DND-41 (cell line): ENCODE data around the gene C4orf33.
"Not testable (repeated sequence)": the region's sequence is repeated elsewhere in the genome, so short reads cannot be mapped to it uniquely, and the experiment has no call there.

Experiments
- ATAC-seq: fragments of 200-7000 bp; cut with Tn5 transposase; 3 replicates; pipeline ENCODE4 v1.9.1; 2021; ENCODE audit warnings: low read depth; ENCODE audit not compliant: insufficient read depth
- DNase-seq: peaks from one replicate; pipeline ENCODE4 v3.0.0-alpha.2; 2020
- H2AFZ ChIP-seq: 2 replicates; pipeline ENCODE4 v1.6.0; 2012; ENCODE audit warnings: low read depth, low read length
- H3K27ac ChIP-seq: 2 replicates; pipeline ENCODE4 v1.5.1; 2012; ENCODE audit warnings: low read length, inconsistent platforms
- H3K27me3 ChIP-seq: fragments of 200-600 bp; sonication (generic); 2 replicates; pipeline ENCODE4 v1.6.0; 2012; ENCODE audit warnings: low read length, mild to moderate bottlenecking, inconsistent platforms; ENCODE audit not compliant: insufficient read depth, poor library complexity
- H3K36me3 ChIP-seq: 2 replicates; pipeline ENCODE4 v1.5.1; 2012; ENCODE audit warnings: low read length, inconsistent platforms; ENCODE audit not compliant: insufficient read depth
- H3K4me1 ChIP-seq: 2 replicates; pipeline ENCODE4 v1.5.1; 2012; ENCODE audit warnings: mild to moderate bottlenecking, low read length; ENCODE audit not compliant: insufficient read depth
- H3K4me2 ChIP-seq: 2 replicates; pipeline ENCODE4 v1.6.0; 2012; ENCODE audit warnings: mild to moderate bottlenecking, moderate library complexity, low read length, inconsistent platforms; ENCODE audit not compliant: insufficient read depth
- H3K4me3 ChIP-seq, 2 experiments: fragments of 200-600 bp in 1 of 2; shearing (Covaris generic) in 1 of 2; 2 replicates each; pipeline ENCODE4 v1.5.1; 2012 to 2016; ENCODE audit warnings: inconsistent platforms in 2 of 2, low read length in 2 of 2, mild to moderate bottlenecking in 2 of 2, low read depth in 1 of 2, moderate library complexity in 1 of 2
- H3K79me2 ChIP-seq: 2 replicates; pipeline ENCODE4 v1.6.0; 2012; ENCODE audit warnings: low read length, inconsistent platforms; ENCODE audit not compliant: insufficient read depth
- H3K9ac ChIP-seq: 2 replicates; pipeline ENCODE4 v1.6.0; 2012; ENCODE audit warnings: low read depth, mild to moderate bottlenecking, inconsistent platforms, low read length, moderate library complexity
- H3K9me3 ChIP-seq: 2 replicates; pipeline ENCODE4 v1.5.1; 2012; ENCODE audit warnings: low read length, moderate library complexity, mild to moderate bottlenecking, inconsistent platforms; ENCODE audit not compliant: insufficient read depth, severe bottlenecking
- H4K20me1 ChIP-seq: 2 replicates; pipeline ENCODE4 v1.6.0; 2012; ENCODE audit warnings: low read length; ENCODE audit not compliant: insufficient read depth
- EZH2 ChIP-seq: IDR thresholded peaks from 3 replicates; pipeline ENCODE4 v1.6.1; 2012; ENCODE audit warnings: borderline replicate concordance, low read depth, mild to moderate bottlenecking, moderate library complexity, low read length, inconsistent platforms; ENCODE audit not compliant: severe bottlenecking
- TF ChIP-seq, protein P1 (sequence below): IDR thresholded peaks from 2 replicates; pipeline ENCODE4 v1.5.1; 2012; ENCODE audit warnings: borderline replicate concordance, low read length, moderate library complexity, mild to moderate bottlenecking; ENCODE audit not compliant: poor library complexity, severe bottlenecking; ENCODE audit errors: extremely low read depth

The C4orf33 gene

DNA sequence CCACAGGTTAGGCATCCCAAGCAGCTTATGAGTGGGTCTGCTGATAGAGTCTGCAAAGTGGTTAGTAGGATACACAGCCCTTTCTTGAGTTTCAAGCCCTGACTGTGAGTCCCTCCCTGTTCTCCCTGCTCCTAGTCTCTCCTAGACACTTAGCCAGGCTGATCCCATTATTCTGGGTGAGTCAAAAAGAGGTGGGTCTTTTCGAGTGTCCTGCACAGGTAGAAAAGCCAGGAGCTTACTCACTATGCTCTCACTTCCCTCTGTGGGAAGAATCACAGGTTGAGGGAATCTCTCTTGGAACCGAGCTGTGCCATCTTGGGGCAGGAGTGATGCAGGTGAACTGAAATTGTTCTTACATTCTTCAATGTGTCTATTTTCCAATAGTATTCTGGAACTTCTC, 32.3 kb upstream of the C4orf33 start:
- TF ChIP-seq, protein P1, sequence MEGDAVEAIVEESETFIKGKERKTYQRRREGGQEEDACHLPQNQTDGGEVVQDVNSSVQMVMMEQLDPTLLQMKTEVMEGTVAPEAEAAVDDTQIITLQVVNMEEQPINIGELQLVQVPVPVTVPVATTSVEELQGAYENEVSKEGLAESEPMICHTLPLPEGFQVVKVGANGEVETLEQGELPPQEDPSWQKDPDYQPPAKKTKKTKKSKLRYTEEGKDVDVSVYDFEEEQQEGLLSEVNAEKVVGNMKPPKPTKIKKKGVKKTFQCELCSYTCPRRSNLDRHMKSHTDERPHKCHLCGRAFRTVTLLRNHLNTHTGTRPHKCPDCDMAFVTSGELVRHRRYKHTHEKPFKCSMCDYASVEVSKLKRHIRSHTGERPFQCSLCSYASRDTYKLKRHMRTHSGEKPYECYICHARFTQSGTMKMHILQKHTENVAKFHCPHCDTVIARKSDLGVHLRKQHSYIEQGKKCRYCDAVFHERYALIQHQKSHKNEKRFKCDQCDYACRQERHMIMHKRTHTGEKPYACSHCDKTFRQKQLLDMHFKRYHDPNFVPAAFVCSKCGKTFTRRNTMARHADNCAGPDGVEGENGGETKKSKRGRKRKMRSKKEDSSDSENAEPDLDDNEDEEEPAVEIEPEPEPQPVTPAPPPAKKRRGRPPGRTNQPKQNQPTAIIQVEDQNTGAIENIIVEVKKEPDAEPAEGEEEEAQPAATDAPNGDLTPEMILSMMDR = no peak
- TF ChIP-seq EZH2 = no peak
- Histone ChIP-seq H2AFZ (no peak overlapping the region), H3K27ac (no peak overlapping the region), H3K4me1 (no peaks in the 10 kb centered on the region), H3K4me3 (no peak overlapping the region), H3K9ac (no peak overlapping the region), H3K9me3 (peaks cover 47% of the 10 kb centered on the region), H4K20me1 (no peaks in the 10 kb centered on the region), H3K36me3 (peaks cover 35% of the 10 kb centered on the region), H3K79me2 (no peaks in the 10 kb centered on the region), H3K27me3 (no peaks in the 10 kb centered on the region), H3K4me2 (no peak overlapping the region)
- ATAC-seq = no peak
- DNase-seq = no peak

DNA sequence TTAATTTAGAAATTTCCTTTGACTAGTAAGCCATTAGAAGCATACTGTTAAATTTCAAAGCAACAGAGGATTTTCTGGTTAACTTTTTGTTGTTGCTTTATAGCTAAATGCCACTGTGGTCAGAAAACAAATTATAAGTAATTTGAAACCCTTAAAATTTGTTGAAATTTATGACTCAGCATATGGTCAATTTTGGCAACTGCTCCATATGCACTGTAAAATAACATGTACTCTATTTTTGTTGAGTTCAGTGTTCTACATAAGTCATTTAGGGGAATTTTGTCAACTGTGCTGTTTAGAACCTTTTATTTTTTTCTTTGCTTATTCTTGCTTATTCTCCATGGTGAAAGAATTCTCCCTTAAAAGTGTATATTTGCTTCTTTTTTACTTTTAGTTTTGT, 31.2 kb upstream of the C4orf33 start:
- H2AFZ ChIP-seq = no peak overlapping the region
- H4K20me1 ChIP-seq = no peaks in the 10 kb centered on the region
- DNase-seq = no peak
- no peak overlapping the region for H3K4me3 ChIP-seq
- no peak for ATAC-seq
- no peaks in the 10 kb centered on the region for H3K27me3 ChIP-seq
- H3K36me3 ChIP-seq = peaks cover 35% of the 10 kb centered on the region
- H3K4me2 ChIP-seq = no peak overlapping the region
- peaks cover 39% of the 10 kb centered on the region for H3K9me3 ChIP-seq
- no peaks in the 10 kb centered on the region for H3K79me2 ChIP-seq
- TF ChIP-seq, protein P1 = no peak
- no peak for TF ChIP-seq EZH2
- H3K4me1 ChIP-seq = no peaks in the 10 kb centered on the region
- H3K9ac ChIP-seq = no peak overlapping the region
- H3K27ac ChIP-seq = no peak overlapping the region

DNA sequence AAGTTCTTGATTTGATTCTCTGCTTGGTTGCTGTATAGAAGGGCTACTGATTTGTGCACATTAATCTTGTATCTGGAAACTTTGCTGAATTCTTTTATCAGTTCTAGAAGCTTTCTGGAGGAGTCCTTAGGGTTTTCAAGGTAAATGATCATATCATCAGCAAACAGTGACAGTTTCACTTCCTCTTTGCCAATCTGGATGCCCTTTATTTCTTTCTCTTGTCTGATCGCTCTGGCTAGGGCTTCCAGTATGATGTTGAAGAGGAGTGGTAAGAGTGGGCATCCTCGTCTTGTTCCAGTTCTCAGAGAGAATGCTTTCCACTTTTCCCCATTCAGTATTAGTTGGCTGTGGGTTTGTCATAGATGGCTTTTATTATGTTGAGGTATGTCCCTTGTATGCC, 26.4 kb upstream of the C4orf33 start:
- not testable (repeated sequence) for H3K79me2 ChIP-seq, H2AFZ ChIP-seq, ATAC-seq, H3K9ac ChIP-seq, DNase-seq, H4K20me1 ChIP-seq, H3K27me3 ChIP-seq, H3K4me2 ChIP-seq, H3K27ac ChIP-seq, H3K4me1 ChIP-seq, H3K4me3 ChIP-seq
- Histone ChIP-seq H3K36me3 (peaks cover 22% of the 10 kb centered on the region), H3K9me3 (peaks cover 20% of the 10 kb centered on the region)

DNA sequence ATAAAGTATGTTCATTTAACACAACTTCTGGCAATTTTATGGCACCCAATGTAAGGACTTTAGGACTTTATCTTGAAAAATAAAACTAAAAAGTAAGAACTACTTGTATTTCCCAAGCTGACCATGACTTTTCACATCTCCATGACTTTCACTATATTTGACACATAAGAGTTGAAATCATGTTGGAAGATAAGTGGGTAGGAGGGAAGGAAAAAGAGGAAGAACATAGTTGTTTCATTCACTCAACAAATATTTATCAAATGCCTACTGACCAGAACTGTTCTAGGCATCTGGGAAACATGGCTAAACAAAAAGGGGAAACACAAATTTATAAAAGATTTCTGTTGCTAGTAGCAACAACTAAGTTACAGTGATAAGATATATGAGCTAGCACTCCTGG, 18.6 kb upstream of the C4orf33 start:
- Histone ChIP-seq H3K36me3 (peaks cover 89% of the 10 kb centered on the region), H3K4me2 (no peak overlapping the region), H3K4me1 (no peaks in the 10 kb centered on the region), H3K27me3 (no peaks in the 10 kb centered on the region), H3K9me3 (peaks cover 27% of the 10 kb centered on the region), H4K20me1 (no peaks in the 10 kb centered on the region), H3K79me2 (peaks cover 22% of the 10 kb centered on the region), H3K4me3 (no peak overlapping the region), H2AFZ (no peak overlapping the region), H3K9ac (no peak overlapping the region), H3K27ac (no peak overlapping the region)
- ATAC-seq = no peak
- no peak for DNase-seq
- TF ChIP-seq, protein P1 = no peak
- TF ChIP-seq EZH2 = no peak
